Naive thymus-derived CD8-positive, alpha-beta T cell (primary cell): Measurements from ENCODE around the gene TLCD3B. TPM values are rescaled to one million over a fixed set of nuclear protein-coding genes. Genes with fewer than 3 reads are reported as not detected.

ENCODE experiments used
- ATAC-seq, 2 donors: fragments of 150-1000 bp; cut with Tn5 transposase in 1 of 2; sonication (Bioruptor Pico), chemical (Tn5 transposase) in 1 of 2; 1 replicate in 1 of 2; 2 replicates in 1 of 2; pipeline ENCODE4 v1.10.0; 2021; ENCODE audit warnings: mild to moderate bottlenecking in 2 of 2, moderate library complexity in 2 of 2
- POLR2A ChIA-PET: fragments of 350-600 bp; sonication (Branson Sonifier 250); formaldehyde crosslinking; loops from one replicate; lab custom pipeline; 2021; ENCODE audit warnings: antibody characterized with exemption; lab: Charles Lee
- DNase-seq, 10 donors: peaks; one replicate each; pipeline versions ENCODE4 v3.0.0 to v3.0.0-alpha.2; 2020 to 2022
- H3K27ac Mint-ChIP-seq, 10 donors: one replicate each; pipeline ENCODE4 v1.8.0; 2020 to 2022; ENCODE audit warnings: mild to moderate bottlenecking in 10 of 10, mixed read lengths in 10 of 10, moderate library complexity in 4 of 10, inconsistent platforms in 1 of 10
- H3K27me3 Mint-ChIP-seq, 5 donors: one replicate each; pipeline ENCODE4 v1.8.0; 2021 to 2022; ENCODE audit warnings: mixed read lengths in 5 of 5
- H3K36me3 Mint-ChIP-seq, 3 donors: one replicate each; pipeline ENCODE4 v1.8.0; 2020 to 2022; ENCODE audit warnings: mixed read lengths in 3 of 3, mild to moderate bottlenecking in 2 of 3, inconsistent platforms in 1 of 3
- H3K4me1 Mint-ChIP-seq, 4 donors: one replicate each; pipeline ENCODE4 v1.8.0; 2021 to 2022; ENCODE audit warnings: mixed read lengths in 4 of 4
- H3K4me3 Mint-ChIP-seq, 10 donors: one replicate each; pipeline ENCODE4 v1.8.0; 2020 to 2022; ENCODE audit warnings: mild to moderate bottlenecking in 10 of 10, mixed read lengths in 10 of 10, moderate library complexity in 6 of 10, inconsistent platforms in 1 of 10
- H3K9me3 Mint-ChIP-seq, 9 donors: one replicate each; pipeline ENCODE4 v1.8.0; 2020 to 2022; ENCODE audit warnings: mixed read lengths in 9 of 9, mild to moderate bottlenecking in 3 of 9, inconsistent platforms in 1 of 9, moderate library complexity in 1 of 9
- polyA plus RNA-seq, 3 donors: library from polyadenylated mRNA; unstranded; fragments of 300-500 nt; fragmentation: Illumina TruSeq; gene quantifications; one replicate each; pipeline ENCODE4 v1.2.3, GENCODE V29; 2021
- total RNA-seq, 8 experiments: library from RNA in 2 of 8; stranded (reverse) in 2 of 8; gene quantifications; one replicate each; pipeline ENCODE4 v1.2.3 and lab custom pipeline; 2021 to 2026

Gene TLCD3B
- total RNA-seq (not detected), polyA plus RNA-seq (not detected), total RNA-seq (lab: John Stamatoyannopoulos, UW) (0 to 0.15 (median 0.03) reads per million in 6 experiments)

- peak within 1 kb of the TSS; percentile 36 to 83 (median 58) for H3K4me3 Mint-ChIP-seq
- DNase-seq (peak in 1 of 10 donors; percentile 24), ATAC-seq (peak; percentile 53 to 63)
- H3K4me1 Mint-ChIP-seq: peaks cover 10 to 24% (median 13%) of the 10 kb centered on the region in 4 donors
- H3K27ac Mint-ChIP-seq: peak within 1 kb of the TSS in 3 of 10 donors; percentile 18 to 49 (median 36)
- peaks cover 24 to 71% (median 36%) of the 10 kb centered on the region in 5 donors for H3K27me3 Mint-ChIP-seq
- H3K36me3 Mint-ChIP-seq: no peaks in the 10 kb centered on the region
- H3K9me3 Mint-ChIP-seq: no peaks in the 10 kb centered on the region
- POLR2A ChIA-PET: interaction anchor here (1.3 kb wide), 1 partner anchor 35 kb away, joined by 3 read pairs; the partner anchor contains the start of gene ALDOA
These were observed at the start of gene TLCD3B for GRCh38 chr16:30030841-30031413. Gene TLCD3B (minus strand): TSS chr16:30031271. CDS start chr16:30030527, 744 bp downstream.

DNA sequence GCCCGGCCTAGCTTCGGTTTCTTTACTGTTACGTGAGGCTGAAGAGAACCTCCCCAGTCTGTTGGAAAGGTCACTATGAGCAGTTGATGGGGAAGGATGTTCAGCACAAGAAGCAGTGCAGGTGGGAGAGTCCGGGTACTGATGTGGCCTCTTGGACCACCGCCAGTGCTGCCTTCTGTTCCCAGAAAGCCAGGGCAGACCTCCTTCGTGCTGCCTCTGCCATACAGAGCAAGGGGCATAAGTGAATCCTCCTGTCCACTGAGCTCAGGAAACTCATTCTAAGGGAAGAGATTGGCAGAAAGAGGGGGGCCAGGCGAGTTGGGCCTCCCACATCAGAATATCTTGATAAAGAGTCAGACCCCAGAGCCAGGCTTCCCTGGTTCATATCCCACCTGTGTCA is 48.4 kb upstream of the TLCD3B start:
- DNase-seq: no peak
- peaks cover 0 to 65% (median 2%) of the 10 kb centered on the region in 3 donors for H3K36me3 Mint-ChIP-seq
- POLR2A ChIA-PET: interaction anchor here (0.6 to 11.2 kb wide), 5 partner anchors 12 to 1226 kb away, joined by 3 to 127 read pairs (median 4); partner anchors contain the start of genes ALDOA and TBX6
- no peaks in the 10 kb centered on the region for H3K9me3 Mint-ChIP-seq
- H3K27me3 Mint-ChIP-seq: no peaks in the 10 kb centered on the region
- H3K4me3 Mint-ChIP-seq: no peak overlapping the region
- peaks cover 26 to 50% (median 37%) of the 10 kb centered on the region in 4 donors for H3K4me1 Mint-ChIP-seq
- H3K27ac Mint-ChIP-seq: peak overlapping the region in 3 of 10 donors; percentile 20 to 52 (median 31)
- no peak for ATAC-seq

DNA sequence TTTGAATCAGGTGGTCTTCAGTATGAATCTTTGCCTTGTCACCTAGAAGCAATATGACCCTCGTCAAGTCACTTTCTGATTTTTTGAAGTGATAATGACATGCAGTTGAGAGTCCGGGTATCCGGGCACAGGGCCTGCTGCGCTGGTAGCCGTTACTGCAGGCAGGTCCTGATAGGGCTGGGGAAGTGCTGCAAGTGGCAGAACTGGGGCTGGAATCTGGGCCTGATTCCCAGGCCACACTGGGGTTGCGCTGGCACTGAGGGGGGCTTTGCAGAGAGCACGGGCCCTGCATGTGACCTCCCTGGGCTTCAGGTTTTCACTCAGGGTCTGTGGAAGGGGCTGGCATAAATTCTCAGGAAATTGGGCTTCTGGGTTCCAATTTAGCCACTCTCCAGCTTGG is 47.7 kb upstream of the TLCD3B start:
- ATAC-seq: no peak
- H3K27me3 Mint-ChIP-seq: no peaks in the 10 kb centered on the region
- POLR2A ChIA-PET: interaction anchor here (0.6 to 11.2 kb wide), 6 partner anchors 13 to 1225 kb away, joined by 3 to 127 read pairs (median 4); partner anchors contain the start of genes ALDOA, CORO1A and TBX6
- H3K4me1 Mint-ChIP-seq: peaks cover 26 to 48% (median 37%) of the 10 kb centered on the region in 4 donors
- DNase-seq: no peak
- no peaks in the 10 kb centered on the region for H3K9me3 Mint-ChIP-seq
- peaks cover 0 to 57% (median 2%) of the 10 kb centered on the region in 3 donors for H3K36me3 Mint-ChIP-seq
- H3K4me3 Mint-ChIP-seq: peak overlapping the region in 1 of 10 donors; percentile 40
- peak overlapping the region in 1 of 10 donors; percentile 49 for H3K27ac Mint-ChIP-seq

DNA sequence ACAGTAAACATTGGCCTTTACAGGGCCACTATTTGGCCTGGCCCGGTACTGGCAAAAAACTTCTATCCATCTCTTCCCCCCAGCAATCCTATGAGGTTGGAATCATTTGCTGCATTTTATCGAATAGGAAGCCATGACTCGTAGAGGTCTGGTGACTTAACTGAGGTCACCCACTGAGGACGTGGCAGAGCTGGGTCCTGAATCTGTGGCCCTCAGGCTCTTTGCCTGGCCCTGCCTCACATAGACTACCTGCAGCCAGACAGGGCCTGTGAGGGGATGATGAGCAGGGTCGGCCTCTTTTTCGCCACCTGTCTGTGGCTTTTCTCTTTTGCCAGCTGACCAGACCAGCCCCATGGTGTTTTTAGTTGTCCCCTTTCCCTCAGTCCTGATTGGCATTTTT is 46.6 kb upstream of the TLCD3B start:
- Mint-ChIP-seq H3K27ac (peak overlapping the region in 9 of 10 donors; percentile 76 to 98 (median 94)), H3K36me3 (peaks cover 0 to 46% (median 2%) of the 10 kb centered on the region in 3 donors), H3K9me3 (no peaks in the 10 kb centered on the region), H3K4me1 (peaks cover 22 to 47% (median 37%) of the 10 kb centered on the region in 4 donors), H3K4me3 (peak overlapping the region; percentile 87 to 98 (median 96)), H3K27me3 (no peaks in the 10 kb centered on the region)
- POLR2A ChIA-PET: interaction anchor here (0.6 to 11.2 kb wide), 5 partner anchors 12 to 196 kb away, joined by 3 to 127 read pairs (median 4); partner anchors contain the start of genes ALDOA, CORO1A and TBX6
- DNase-seq: no peak
- ATAC-seq: no peak

- peak overlapping the region; percentile 87 to 98 (median 96) for H3K4me3 Mint-ChIP-seq
- peak overlapping the region; percentile 85 to 98 (median 94) for H3K27ac Mint-ChIP-seq
- POLR2A ChIA-PET: interaction anchor here (0.6 to 11.2 kb wide), 8 partner anchors 10 to 1783 kb away, joined by 3 to 127 read pairs (median 5); partner anchors contain the start of genes ALDOA, CORO1A and TBX6
- DNase-seq (peak in 1 of 10 donors; percentile 65), ATAC-seq (peak; percentile 49 to 51)
- H3K9me3 Mint-ChIP-seq: no peaks in the 10 kb centered on the region
- H3K27me3 Mint-ChIP-seq: no peaks in the 10 kb centered on the region
- peaks cover 0 to 46% (median 7%) of the 10 kb centered on the region in 3 donors for H3K36me3 Mint-ChIP-seq
- H3K4me1 Mint-ChIP-seq: peaks cover 18 to 49% (median 38%) of the 10 kb centered on the region in 4 donors
These were observed 45.3 kb upstream of the TLCD3B start for GRCh38 chr16:30076276-30076791.

- Mint-ChIP-seq H3K4me1 (peaks cover 18 to 54% (median 39%) of the 10 kb centered on the region in 4 donors), H3K4me3 (peak within 1 kb of the TSS; percentile 90 to 98 (median 96)), H3K27ac (peak within 1 kb of the TSS; percentile 94 to 98 (median 97))
These were observed 44.6 kb upstream of the TLCD3B start, which contains the start of gene PPP4C for GRCh38 chr16:30075503-30076275. Gene PPP4C (plus strand): TSS chr16:30075994. CDS start chr16:30076378, 384 bp downstream.

GRCh38 chr16:30070490-30070889 is 39.4 kb upstream of the TLCD3B start:
- DNase-seq (no peak), ATAC-seq (no peak)
- peaks cover 10 to 53% (median 39%) of the 10 kb centered on the region in 4 donors for H3K4me1 Mint-ChIP-seq
- POLR2A ChIA-PET: interaction anchor here (0.7 to 11.2 kb wide), 7 partner anchors 12 to 118 kb away, joined by 3 to 127 read pairs (median 3); partner anchors contain the start of gene TBX6
- H3K36me3 Mint-ChIP-seq: peaks cover 0 to 59% (median 15%) of the 10 kb centered on the region in 3 donors
- no peaks in the 10 kb centered on the region for H3K9me3 Mint-ChIP-seq
- H3K27ac Mint-ChIP-seq: peak overlapping the region in 6 of 10 donors; percentile 18 to 73 (median 58)
- H3K27me3 Mint-ChIP-seq: no peaks in the 10 kb centered on the region
- peak overlapping the region in 2 of 10 donors; percentile 33 to 62 for H3K4me3 Mint-ChIP-seq

More at GRCh38 chr16:30075503-30076275, 44.6 kb upstream of the TLCD3B start, which contains the start of gene PPP4C:
- Mint-ChIP-seq H3K9me3 (no peaks in the 10 kb centered on the region), H3K27me3 (no peaks in the 10 kb centered on the region), H3K36me3 (peaks cover 0 to 46% (median 7%) of the 10 kb centered on the region in 3 donors)
- peak; percentile 86 to 96 for ATAC-seq
- POLR2A ChIA-PET: interaction anchor here (0.6 to 11.2 kb wide), 7 partner anchors 10 to 111 kb away, joined by 3 to 127 read pairs (median 6); partner anchors contain the start of genes ALDOA and TBX6
- peak; percentile 83 to 93 (median 89) for DNase-seq

DNA sequence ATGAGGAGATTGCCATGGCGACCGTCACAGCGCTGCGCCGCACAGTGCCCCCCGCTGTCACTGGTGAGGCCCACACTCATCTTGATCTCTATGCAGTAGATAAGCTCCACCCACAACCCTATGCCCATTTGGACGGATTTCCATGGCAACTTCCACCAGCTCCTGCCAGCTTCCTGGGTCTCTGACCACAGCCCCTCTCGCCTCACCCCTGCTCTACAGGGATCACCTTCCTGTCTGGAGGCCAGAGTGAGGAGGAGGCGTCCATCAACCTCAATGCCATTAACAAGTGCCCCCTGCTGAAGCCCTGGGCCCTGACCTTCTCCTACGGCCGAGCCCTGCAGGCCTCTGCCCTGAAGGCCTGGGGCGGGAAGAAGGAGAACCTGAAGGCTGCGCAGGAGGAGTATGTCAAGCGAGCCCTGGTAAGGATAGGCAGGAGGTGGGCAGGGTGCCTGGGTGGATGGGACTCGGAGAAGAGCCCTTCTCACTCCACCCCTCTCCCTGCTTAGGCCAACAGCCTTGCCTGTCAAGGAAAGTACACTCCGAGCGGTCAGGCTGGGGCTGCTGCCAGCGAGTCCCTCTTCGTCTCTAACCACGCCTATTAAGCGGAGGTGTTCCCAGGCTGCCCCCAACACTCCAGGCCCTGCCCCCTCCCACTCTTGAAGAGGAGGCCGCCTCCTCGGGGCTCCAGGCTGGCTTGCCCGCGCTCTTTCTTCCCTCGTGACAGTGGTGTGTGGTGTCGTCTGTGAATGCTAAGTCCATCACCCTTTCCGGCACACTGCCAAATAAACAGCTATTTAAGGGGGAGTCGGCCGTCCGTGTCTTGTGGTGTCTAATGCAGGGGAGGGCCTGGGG is 38.8 kb upstream of the TLCD3B start:
- ATAC-seq (no peak), DNase-seq (no peak)
- peak overlapping the region in 7 of 10 donors; percentile 18 to 84 (median 55) for H3K27ac Mint-ChIP-seq
- peak overlapping the region in 2 of 10 donors; percentile 33 to 62 for H3K4me3 Mint-ChIP-seq
- H3K4me1 Mint-ChIP-seq: peaks cover 10 to 52% (median 36%) of the 10 kb centered on the region in 4 donors
- POLR2A ChIA-PET: interaction anchor here (0.6 to 11.2 kb wide), 7 partner anchors 12 to 93 kb away, joined by 3 to 127 read pairs (median 4); partner anchors contain the start of gene TBX6
- H3K9me3 Mint-ChIP-seq: no peaks in the 10 kb centered on the region
- no peaks in the 10 kb centered on the region for H3K27me3 Mint-ChIP-seq
- peaks cover 0 to 59% (median 15%) of the 10 kb centered on the region in 3 donors for H3K36me3 Mint-ChIP-seq

- H3K36me3 Mint-ChIP-seq: peaks cover 0 to 59% (median 15%) of the 10 kb centered on the region in 3 donors
- no peak for ATAC-seq
- POLR2A ChIA-PET: interaction anchor here (0.6 to 11.2 kb wide), 9 partner anchors 13 to 117 kb away, joined by 3 to 192 read pairs (median 4); partner anchors contain the start of genes TBX6 and YPEL3
- H3K27ac Mint-ChIP-seq: peak overlapping the region; percentile 41 to 94 (median 83)
- no peaks in the 10 kb centered on the region for H3K27me3 Mint-ChIP-seq
- H3K4me1 Mint-ChIP-seq: peaks cover 13 to 50% (median 39%) of the 10 kb centered on the region in 4 donors
- peak; percentile 34 to 71 (median 56) for DNase-seq
- peak overlapping the region in 9 of 10 donors; percentile 23 to 86 (median 65) for H3K4me3 Mint-ChIP-seq
- H3K9me3 Mint-ChIP-seq: no peaks in the 10 kb centered on the region
These were observed 37.9 kb upstream of the TLCD3B start for GRCh38 chr16:30068750-30069610.

DNA sequence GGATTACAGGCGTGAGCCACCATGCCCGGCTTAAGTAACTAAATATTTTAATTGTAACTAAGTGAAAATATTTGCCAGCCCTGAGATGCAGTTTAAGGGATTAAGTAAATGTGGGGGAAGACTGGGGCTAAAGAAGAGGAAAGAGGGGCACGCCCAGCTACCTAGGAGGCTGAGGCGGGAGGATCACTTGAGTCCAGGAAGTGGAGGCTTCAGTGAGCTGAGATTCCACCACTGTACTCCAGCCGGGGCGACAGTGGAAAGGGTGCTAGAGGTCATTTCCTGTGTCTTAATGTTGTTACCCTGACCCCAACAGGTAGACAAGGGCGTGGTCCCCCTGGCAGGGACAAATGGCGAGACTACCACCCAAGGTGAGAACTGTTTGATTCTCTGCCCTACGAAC is 37.3 kb upstream of the TLCD3B start:
- H3K4me1 Mint-ChIP-seq: peaks cover 17 to 57% (median 46%) of the 10 kb centered on the region in 4 donors

More for the DNA sequence above, 37.3 kb upstream of the TLCD3B start:
- H3K27me3 Mint-ChIP-seq: no peaks in the 10 kb centered on the region
- no peak for ATAC-seq
- H3K4me3 Mint-ChIP-seq: peak overlapping the region in 8 of 10 donors; percentile 23 to 86 (median 68)
- no peaks in the 10 kb centered on the region for H3K9me3 Mint-ChIP-seq
- H3K36me3 Mint-ChIP-seq: peaks cover 0 to 59% (median 15%) of the 10 kb centered on the region in 3 donors
- no peak for DNase-seq
- POLR2A ChIA-PET: interaction anchor here (0.7 to 8.0 kb wide), 4 partner anchors 24 to 310 kb away, joined by 3 to 192 read pairs (median 5); partner anchors contain the start of genes TBX6 and YPEL3
- peak overlapping the region; percentile 34 to 94 (median 83) for H3K27ac Mint-ChIP-seq
